HG02798 (cell line): ENCODE data around the gene ARNT2.

ENCODE experiments used
- ATAC-seq: cut with Tn5 transposase; IDR thresholded peaks from one replicate; pipeline ENCODE4 v1.9.1; 2021; ENCODE audit warnings: mild to moderate bottlenecking; ENCODE audit not compliant: unreplicated experiment, poor library complexity

ARNT2 gene

GRCh38 chr15:80462836-80463512 lies 58.8 kb downstream of the ARNT2 start:
- ATAC-seq = no peak

- no peak for ATAC-seq
Observed at GRCh38 chr15:80464951-80465625, 60.9 kb downstream of the ARNT2 start.

- ATAC-seq = no peak
Observed at GRCh38 chr15:80465626-80466005, 61.4 kb downstream of the ARNT2 start.

GRCh38 chr15:80466543-80466942 lies 62.4 kb downstream of the ARNT2 start:
- no peak for ATAC-seq

GRCh38 chr15:80467311-80467714 lies 63.1 kb downstream of the ARNT2 start:
- ATAC-seq = no peak

- no peak for ATAC-seq
Observed at GRCh38 chr15:80468796-80469195, 64.6 kb downstream of the ARNT2 start.

- no peak for ATAC-seq
Observed at GRCh38 chr15:80471881-80472280, 67.7 kb downstream of the ARNT2 start.

GRCh38 chr15:80473286-80474223 lies 69.4 kb downstream of the ARNT2 start:
- no peak for ATAC-seq

- ATAC-seq = no peak
Observed at GRCh38 chr15:80474224-80475215, 70.3 kb downstream of the ARNT2 start.

- ATAC-seq = no peak
Observed at GRCh38 chr15:80475572-80475971, 71.4 kb downstream of the ARNT2 start.

GRCh38 chr15:80476036-80476435 lies 71.9 kb downstream of the ARNT2 start:
- no peak for ATAC-seq

GRCh38 chr15:80478075-80478474 lies 73.9 kb downstream of the ARNT2 start:
- ATAC-seq = no peak

GRCh38 chr15:80479191-80479590 lies 75.0 kb downstream of the ARNT2 start:
- no peak for ATAC-seq

- no peak for ATAC-seq
Observed at GRCh38 chr15:80480171-80480811, 76.1 kb downstream of the ARNT2 start.

GRCh38 chr15:80480909-80481308 lies 76.7 kb downstream of the ARNT2 start:
- ATAC-seq = no peak

GRCh38 chr15:80482696-80483095 lies 78.5 kb downstream of the ARNT2 start:
- no peak for ATAC-seq

GRCh38 chr15:80483725-80484161 lies 79.6 kb downstream of the ARNT2 start:
- ATAC-seq = no peak

GRCh38 chr15:80484333-80484864 lies 80.2 kb downstream of the ARNT2 start:
- no peak for ATAC-seq
